Transverse colon (tissue), 4 donors: ENCODE results near the gene BMP7. TPM values are rescaled to one million over a fixed set of nuclear protein-coding genes. Genes with fewer than 3 reads are reported as not detected.
"Not testable (repeated sequence)": the region's sequence is repeated elsewhere in the genome, so short reads cannot be mapped to it uniquely, and the experiment has no call there.

Experiments
- DNase-seq: peaks from one replicate; pipeline ENCODE4 v3.0.0-alpha.2; 2019
- H3K27ac ChIP-seq, 4 donors: fragments of 200-600 bp; sonication (generic); 2 replicates each; pipeline ENCODE4 v1.5.1; 2016 to 2018; ENCODE audit warnings: inconsistent platforms in 4 of 4
- H3K27me3 ChIP-seq: fragments of 200-600 bp; sonication (generic); 2 replicates; pipeline ENCODE4 v1.5.1; 2017; ENCODE audit warnings: inconsistent platforms
- H3K36me3 ChIP-seq, 4 donors: fragments of 200-600 bp; sonication (generic); 2 replicates each; pipeline ENCODE4 v1.5.1; 2017 to 2019; ENCODE audit warnings: inconsistent platforms in 4 of 4
- H3K4me1 ChIP-seq, 4 donors: fragments of 200-600 bp; sonication (generic); 2 replicates each; pipeline ENCODE4 v1.5.1; 2017 to 2020; ENCODE audit warnings: inconsistent platforms in 4 of 4
- H3K4me3 ChIP-seq, 4 donors: fragments of 200-600 bp; sonication (generic); 1 replicate in 1 of 4; 2 replicates in 3 of 4; pipeline versions ENCODE4 v1.5.1 to v1.6.1; 2017 to 2019; ENCODE audit warnings: inconsistent platforms in 4 of 4
- H3K9me3 ChIP-seq, 2 donors: fragments of 200-600 bp; sonication (generic); 2 replicates each; pipeline ENCODE4 v1.5.1; 2017 to 2019; ENCODE audit warnings: inconsistent platforms in 2 of 2
- CTCF ChIP-seq, 5 experiments: fragments of 200-600 bp in 3 of 5; fragments of 450-650 bp in 2 of 5; sonication (generic) in 3 of 5; IDR thresholded peaks; 1 replicate in 2 of 5; 2 replicates in 3 of 5; pipeline ENCODE4 v1.5.1; 2016 to 2017; ENCODE audit warnings: antibody characterized with exemption in 5 of 5, inconsistent platforms in 3 of 5, mild to moderate bottlenecking in 2 of 5, moderate library complexity in 1 of 5
- EP300 ChIP-seq: sonication (generic); formaldehyde crosslinking; IDR thresholded peaks from one replicate; pipeline ENCODE4 v1.6.1; 2017; ENCODE audit warnings: antibody characterized with exemption, low read depth
- POLR2A ChIP-seq: fragments of 450-650 bp; IDR thresholded peaks from one replicate; pipeline ENCODE4 v1.6.1; 2016; ENCODE audit warnings: antibody characterized with exemption, mild to moderate bottlenecking, moderate library complexity
- POLR2AphosphoS5 ChIP-seq, 3 donors: sonication (generic); formaldehyde crosslinking; IDR thresholded peaks; one replicate each; pipeline ENCODE4 v1.6.1; 2016; ENCODE audit warnings: antibody characterized with exemption in 3 of 3
- WGBS, 2 donors: methylation state at CpG; one replicate each; pipeline ENCODE4 v1.1.5; 2018; ENCODE audit warnings: low coverage in 1 of 2; 5-methylcytosine and 5-hydroxymethylcytosine counted together
- in situ Hi-C, 4 donors: fragments of 200-750 bp; cut with MboI; loops; one replicate each; pipeline versions ENCODE4 v1.15.0 to v1.15.1; 2017; ENCODE audit warnings: low sequenced_read_pairs in 3 of 4, low pct_ligation_motif_present in 1 of 4, low pct_unique_long_range_greater_than_20kb in 1 of 4
- intact Hi-C: fragments of 100-400 bp; cut with DNase I; formaldehyde crosslinking; loops from one replicate; pipeline ENCODE4 v1.15.1; 2023; ENCODE audit warnings: low total_unique reads
- total RNA-seq, 4 donors: library from RNA; depleted of rRNA; stranded (reverse); fragments of >200 nt; gene quantifications; one replicate each; pipeline ENCODE4 v1.1.0, GENCODE V29; 2016

Gene BMP7
- total RNA-seq, 4 donors from 2014 or later = 1.4 to 2.2 (median 1.5) TPM; not detected in 1

GRCh38 chr20:57193094-57193493 is 73.3 kb downstream of the BMP7 start:
- H3K9me3 ChIP-seq = no peaks in the 10 kb centered on the region
- intact Hi-C loops (no loop called here), in situ Hi-C loops (no loop called here)
- DNase-seq = no peak
- no peak for TF ChIP-seq POLR2A
- TF ChIP-seq EP300 = no peak
- no peak for TF ChIP-seq CTCF (IDR thresholded peaks at IDR 0.05)
- TF ChIP-seq POLR2AphosphoS5 (IDR thresholded peaks at IDR 0.05) = no peak
- no peaks in the 10 kb centered on the region for H3K4me1 ChIP-seq
- WGBS, 2 donors = 92% methylated on average over 13 of the region's 13 CpGs; no CpG with 5 or more reads in 1 of the 2 donors
- no peaks in the 10 kb centered on the region for H3K36me3 ChIP-seq
- H3K27me3 ChIP-seq = no peaks in the 10 kb centered on the region
- no peak overlapping the region for H3K4me3 ChIP-seq
- H3K27ac ChIP-seq = no peak overlapping the region

- Histone ChIP-seq H3K27ac (no peak overlapping the region), H3K27me3 (no peaks in the 10 kb centered on the region), H3K4me1 (no peaks in the 10 kb centered on the region), H3K36me3 (no peaks in the 10 kb centered on the region), H3K9me3 (no peaks in the 10 kb centered on the region), H3K4me3 (no peak overlapping the region)
- intact Hi-C loops (no loop called here), in situ Hi-C loops (no loop called here)
- WGBS, 2 donors = 85 to 91% methylated on average over 6 of the region's 6 CpGs
- TF ChIP-seq EP300 (no peak), CTCF (IDR thresholded peaks at IDR 0.05) (no peak), POLR2A (no peak), POLR2AphosphoS5 (IDR thresholded peaks at IDR 0.05) (no peak)
- no peak for DNase-seq
Measured at GRCh38 chr20:57192311-57192710, 74.1 kb downstream of the BMP7 start.

- WGBS, 2 donors = 88 to 91% methylated on average over 4 to 8 of the region's 8 CpGs
- in situ Hi-C loops, intact Hi-C loops: not testable (repeated sequence)
Measured at GRCh38 chr20:57191265-57191638, 75.2 kb downstream of the BMP7 start.

GRCh38 chr20:57190536-57191264 is 75.7 kb downstream of the BMP7 start:
- Histone ChIP-seq H3K36me3 (no peaks in the 10 kb centered on the region), H3K27ac (no peak overlapping the region), H3K9me3 (no peaks in the 10 kb centered on the region), H3K27me3 (no peaks in the 10 kb centered on the region), H3K4me1 (no peaks in the 10 kb centered on the region), H3K4me3 (no peak overlapping the region)
- DNase-seq = no peak
- in situ Hi-C loops (no loop called here), intact Hi-C loops (no loop called here)
- no peak for TF ChIP-seq EP300
- TF ChIP-seq POLR2A = no peak
- no peak for TF ChIP-seq POLR2AphosphoS5 (IDR thresholded peaks at IDR 0.05)
- no peak for TF ChIP-seq CTCF (IDR thresholded peaks at IDR 0.05)
- 87% methylated on average over 17 of the region's 17 CpGs; no CpG with 5 or more reads in 1 of the 2 donors for WGBS, 2 donors

More at GRCh38 chr20:57191265-57191638, 75.2 kb downstream of the BMP7 start:
- H3K27ac ChIP-seq, H3K27me3 ChIP-seq, H3K36me3 ChIP-seq, H3K9me3 ChIP-seq, H3K4me3 ChIP-seq, DNase-seq, H3K4me1 ChIP-seq: not testable (repeated sequence)

GRCh38 chr20:57189713-57190112 is 76.7 kb downstream of the BMP7 start:
- intact Hi-C loops (no loop called here), in situ Hi-C loops (no loop called here)
- Histone ChIP-seq H3K27me3 (no peaks in the 10 kb centered on the region), H3K4me3 (no peak overlapping the region), H3K36me3 (no peaks in the 10 kb centered on the region), H3K4me1 (no peaks in the 10 kb centered on the region), H3K9me3 (no peaks in the 10 kb centered on the region), H3K27ac (no peak overlapping the region)
- 97 to 100% methylated on average over 1 to 5 of the region's 5 CpGs for WGBS, 2 donors
- TF ChIP-seq POLR2A (no peak), EP300 (no peak), CTCF (IDR thresholded peaks at IDR 0.05) (no peak), POLR2AphosphoS5 (IDR thresholded peaks at IDR 0.05) (no peak)
- no peak for DNase-seq
